CD14-positive monocyte (primary cell): ENCODE data around the gene SGSH. TPM values are rescaled to one million over a fixed set of nuclear protein-coding genes. Genes with fewer than 3 reads are reported as not detected.

Experiments used
- DNase-seq, 3 donors: peaks; one replicate each; pipeline ENCODE4 v3.0.0-alpha.2; 2011 to 2022
- H2AFZ ChIP-seq: 2 replicates; pipeline ENCODE4 v1.6.0; 2012; ENCODE audit warnings: mild to moderate bottlenecking, low read depth, low read length, inconsistent platforms; ENCODE audit not compliant: insufficient read depth, poor library complexity, severe bottlenecking
- H3K27ac ChIP-seq, 2 donors: 1 replicate in 1 of 2; 2 replicates in 1 of 2; pipeline ENCODE4 v1.5.1; 2012 to 2013; ENCODE audit warnings: low read length in 2 of 2, control low read depth in 1 of 2, inconsistent platforms in 1 of 2, low read depth in 1 of 2, mild to moderate bottlenecking in 1 of 2
- H3K27me3 ChIP-seq, 2 donors: one replicate each; pipeline versions ENCODE4 v1.6.0 to v1.6.1; 2011 to 2013; ENCODE audit warnings: low read length in 2 of 2; ENCODE audit not compliant: control insufficient read depth in 2 of 2, insufficient read depth in 2 of 2
- H3K36me3 ChIP-seq, 2 donors: replicated peaks in 1 of 2; 1 replicate in 1 of 2; 2 replicates in 1 of 2; pipeline versions ENCODE4 v1.5.1 to v1.6.1; 2012 to 2013; ENCODE audit warnings: low read length in 2 of 2, control low read depth in 1 of 2, inconsistent platforms in 1 of 2, mild to moderate bottlenecking in 1 of 2; ENCODE audit not compliant: insufficient read depth in 2 of 2, control insufficient read depth in 1 of 2
- H3K4me1 ChIP-seq, 2 donors: 1 replicate in 1 of 2; 2 replicates in 1 of 2; pipeline versions ENCODE4 v1.5.1 to v1.6.1; 2012 to 2013; ENCODE audit warnings: low read length in 2 of 2, control low read depth in 1 of 2, inconsistent platforms in 1 of 2, mild to moderate bottlenecking in 1 of 2, moderate library complexity in 1 of 2; ENCODE audit not compliant: insufficient read depth in 2 of 2, control insufficient read depth in 1 of 2
- H3K4me2 ChIP-seq: replicated peaks from 2 replicates; pipeline ENCODE3; 2012; ENCODE audit warnings: low read length, moderate library complexity, mild to moderate bottlenecking; ENCODE audit not compliant: poor library complexity, severe bottlenecking; ENCODE audit errors: extremely low read depth
- H3K4me3 ChIP-seq, 3 experiments: fragments of 200-600 bp in 1 of 3; sonication (generic) in 1 of 3; replicated peaks in 1 of 3; 1 replicate in 2 of 3; 2 replicates in 1 of 3; pipeline ENCODE4 v1.5.1; 2011 to 2013; ENCODE audit warnings: low read length in 3 of 3, mild to moderate bottlenecking in 3 of 3, control low read depth in 2 of 3, low read depth in 2 of 3, inconsistent platforms in 1 of 3, moderate library complexity in 1 of 3
- H3K79me2 ChIP-seq: 2 replicates; pipeline ENCODE4 v1.6.0; 2012; ENCODE audit warnings: mild to moderate bottlenecking, control low read depth, inconsistent platforms, low read length, moderate library complexity; ENCODE audit not compliant: insufficient read depth
- H3K9ac ChIP-seq: 2 replicates; pipeline ENCODE4 v1.6.0; 2017; ENCODE audit warnings: low read length, mild to moderate bottlenecking; ENCODE audit not compliant: insufficient read depth, poor library complexity, severe bottlenecking
- H3K9me3 ChIP-seq, 2 donors: replicated peaks in 1 of 2; 1 replicate in 1 of 2; 2 replicates in 1 of 2; pipeline versions ENCODE4 v1.5.1 to v1.6.1; 2012 to 2013; ENCODE audit warnings: low read length in 2 of 2, control low read depth in 1 of 2; ENCODE audit not compliant: control insufficient read depth in 1 of 2, insufficient read depth in 1 of 2
- H4K20me1 ChIP-seq: 2 replicates; pipeline ENCODE4 v1.6.0; 2012; ENCODE audit warnings: mild to moderate bottlenecking, low read length, control low read depth, moderate library complexity; ENCODE audit not compliant: insufficient read depth
- H3K27ac Mint-ChIP-seq, 7 donors: one replicate each; pipeline ENCODE4 v1.8.0; 2020; ENCODE audit warnings: mild to moderate bottlenecking in 7 of 7, mixed read lengths in 7 of 7, moderate library complexity in 6 of 7, inconsistent platforms in 2 of 7
- H3K27me3 Mint-ChIP-seq, 3 donors: one replicate each; pipeline ENCODE4 v1.8.0; 2021 to 2022; ENCODE audit warnings: low read depth in 3 of 3, mild to moderate bottlenecking in 3 of 3, mixed read lengths in 3 of 3, moderate library complexity in 3 of 3, inconsistent platforms in 1 of 3
- H3K36me3 Mint-ChIP-seq, 2 donors: one replicate each; pipeline ENCODE4 v1.8.0; 2020; ENCODE audit warnings: mixed read lengths in 2 of 2, inconsistent platforms in 1 of 2, mild to moderate bottlenecking in 1 of 2
- H3K4me1 Mint-ChIP-seq: one replicate; pipeline ENCODE4 v1.8.0; 2020; ENCODE audit warnings: mild to moderate bottlenecking, mixed read lengths
- H3K4me3 Mint-ChIP-seq, 2 donors: one replicate each; pipeline ENCODE4 v1.8.0; 2020; ENCODE audit warnings: mild to moderate bottlenecking in 2 of 2, mixed read lengths in 2 of 2, moderate library complexity in 1 of 2
- H3K9me3 Mint-ChIP-seq, 7 donors: one replicate each; pipeline ENCODE4 v1.8.0; 2020 to 2022; ENCODE audit warnings: mixed read lengths in 7 of 7, mild to moderate bottlenecking in 6 of 7, moderate library complexity in 6 of 7, inconsistent platforms in 2 of 7
- CTCF ChIP-seq: fragments of 200-600 bp; IDR thresholded peaks from one replicate; pipeline ENCODE4 v1.8.0; 2022; ENCODE audit warnings: antibody characterized with exemption, mild to moderate bottlenecking
- WGBS: methylation state at CpG from one replicate; pipeline ENCODE4 v1.1.5; 2013; ENCODE audit warnings: missing lambda C conversion rate; ENCODE audit not compliant: insufficient coverage; 5-methylcytosine and 5-hydroxymethylcytosine counted together
- intact Hi-C, 2 donors: fragments of 100-400 bp; cut with micrococcal nuclease; formaldehyde crosslinking; loops; one replicate each; pipeline versions ENCODE4 v1.15.0 to v1.15.1; 2023
- polyA plus RNA-seq, 3 donors: library from polyadenylated mRNA; depleted of rRNA in 1 of 3; unstranded in 2 of 3; stranded (reverse) in 1 of 3; fragments of 300-500 nt in 2 of 3; fragments of >200 nt in 1 of 3; fragmentation: Illumina TruSeq in 2 of 3; gene quantifications; 1 replicate in 2 of 3; 2 replicates in 1 of 3; pipeline ENCODE4 v1.2.3, GENCODE V29; 2012 to 2021

The SGSH gene
- polyA plus RNA-seq, 3 donors = 21.1 to 193 (median 31.3) TPM

- Histone ChIP-seq H3K36me3 (peaks cover 75 to 83% of the 10 kb centered on the region in 2 donors), H3K9me3 (no peaks in the 10 kb centered on the region), H4K20me1 (peaks cover 91% of the 10 kb centered on the region), H3K4me2 (peak overlapping the region; percentile 59), H3K4me3 (peak overlapping the region in 1 of 3 experiments; percentile 57), H3K79me2 (peaks cover 27% of the 10 kb centered on the region), H3K27me3 (peaks cover 0 to 3% of the 10 kb centered on the region in 2 donors), H3K27ac (peak overlapping the region; percentile 85 to 91), H2AFZ (no peak overlapping the region), H3K9ac (peak overlapping the region; percentile 56), H3K4me1 (peaks cover 45 to 57% of the 10 kb centered on the region in 2 donors)
- DNase-seq = no peak
- no peak for TF ChIP-seq CTCF
- 92% methylated on average over 46 of the region's 48 CpGs for WGBS
- Mint-ChIP-seq H3K9me3 (peaks cover 0 to 8% (median 2%) of the 10 kb centered on the region in 7 donors), H3K27me3 (peaks cover 10 to 37% (median 26%) of the 10 kb centered on the region in 3 donors), H3K27ac (peak overlapping the region; percentile 74 to 96 (median 93)), H3K4me1 (peaks cover 50% of the 10 kb centered on the region), H3K36me3 (peaks cover 77 to 95% of the 10 kb centered on the region in 2 donors), H3K4me3 (no peak overlapping the region)
- intact Hi-C loops = loop anchor here (5.0 kb wide), 2 partner anchors 38 to 62 kb away; no protein-coding TSS in a partner anchor
Measured at GRCh38 chr17:80214012-80214877, 5.9 kb downstream of the SGSH start.

GRCh38 chr17:80213643-80213975 is 6.5 kb downstream of the SGSH start:
- Mint-ChIP-seq H3K4me3 (peak overlapping the region; percentile 53 to 65), H3K27me3 (peaks cover 10 to 35% (median 26%) of the 10 kb centered on the region in 3 donors), H3K4me1 (peaks cover 44% of the 10 kb centered on the region), H3K9me3 (peaks cover 0 to 8% (median 2%) of the 10 kb centered on the region in 7 donors), H3K27ac (peak overlapping the region; percentile 88 to 96 (median 93)), H3K36me3 (peaks cover 82 to 98% of the 10 kb centered on the region in 2 donors)
- peaks cover 20% of the 10 kb centered on the region for H3K79me2 ChIP-seq
- intact Hi-C loops = loop anchor here (5.0 kb wide), 2 partner anchors 39 to 61 kb away; no protein-coding TSS in a partner anchor
- H3K9ac ChIP-seq = peak overlapping the region; percentile 56
- peaks cover 39 to 51% of the 10 kb centered on the region in 2 donors for H3K4me1 ChIP-seq
- H4K20me1 ChIP-seq = peaks cover 91% of the 10 kb centered on the region
- H2AFZ ChIP-seq = peak overlapping the region; percentile 53
- H3K4me2 ChIP-seq = peak overlapping the region; percentile 59
- 95% methylated on average over 17 of the region's 17 CpGs for WGBS
- no peak for DNase-seq
- H3K4me3 ChIP-seq = peak overlapping the region in 1 of 3 experiments; percentile 57
- peaks cover 82 to 89% of the 10 kb centered on the region in 2 donors for H3K36me3 ChIP-seq
- TF ChIP-seq CTCF = no peak
- peak overlapping the region; percentile 85 to 91 for H3K27ac ChIP-seq
- no peaks in the 10 kb centered on the region for H3K9me3 ChIP-seq
- peaks cover 0 to 3% of the 10 kb centered on the region in 2 donors for H3K27me3 ChIP-seq
